ENCODE measurements around the gene TSC2. TPM values are rescaled to one million over a fixed set of nuclear protein-coding genes. Genes with fewer than 3 reads are reported as not detected.
"Not testable (repeated sequence)": the region's sequence is repeated elsewhere in the genome, so short reads cannot be mapped to it uniquely, and the experiment has no call there.

Gene TSC2
- total RNA-seq, 1 donor: 71.1 TPM

DNA sequence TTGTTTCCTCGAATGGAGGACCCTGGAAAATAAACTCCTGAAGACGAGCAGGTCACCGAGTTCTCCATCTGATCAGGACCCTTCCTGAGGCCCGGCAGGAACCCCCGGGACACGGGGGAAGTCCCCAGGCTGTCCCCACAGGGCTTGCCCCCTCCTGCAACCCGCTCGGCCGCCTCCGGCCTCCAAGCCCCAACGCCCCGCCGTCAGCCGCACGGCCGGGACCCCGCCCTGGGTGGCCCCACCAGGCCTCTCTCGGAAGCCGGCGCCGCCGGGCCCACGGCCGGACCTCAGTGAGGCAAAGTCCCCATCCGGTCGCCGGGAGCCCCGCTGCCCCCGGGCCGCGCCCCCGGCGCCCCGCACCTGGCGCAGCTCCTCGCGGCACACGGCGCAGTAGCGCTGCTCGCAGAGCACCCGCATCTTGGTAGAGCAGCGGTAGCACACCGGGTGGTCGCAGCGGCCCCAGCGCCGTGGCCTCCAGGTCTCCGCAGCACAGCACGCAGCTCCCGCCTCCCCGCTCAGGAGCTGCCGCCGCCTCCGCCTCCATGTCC, 38.5 kb upstream of the TSC2 start:
- no peak for DNase-seq (ENCODE audit: low read depth in 2 of 3, low spot score in 2 of 3)

DNA sequence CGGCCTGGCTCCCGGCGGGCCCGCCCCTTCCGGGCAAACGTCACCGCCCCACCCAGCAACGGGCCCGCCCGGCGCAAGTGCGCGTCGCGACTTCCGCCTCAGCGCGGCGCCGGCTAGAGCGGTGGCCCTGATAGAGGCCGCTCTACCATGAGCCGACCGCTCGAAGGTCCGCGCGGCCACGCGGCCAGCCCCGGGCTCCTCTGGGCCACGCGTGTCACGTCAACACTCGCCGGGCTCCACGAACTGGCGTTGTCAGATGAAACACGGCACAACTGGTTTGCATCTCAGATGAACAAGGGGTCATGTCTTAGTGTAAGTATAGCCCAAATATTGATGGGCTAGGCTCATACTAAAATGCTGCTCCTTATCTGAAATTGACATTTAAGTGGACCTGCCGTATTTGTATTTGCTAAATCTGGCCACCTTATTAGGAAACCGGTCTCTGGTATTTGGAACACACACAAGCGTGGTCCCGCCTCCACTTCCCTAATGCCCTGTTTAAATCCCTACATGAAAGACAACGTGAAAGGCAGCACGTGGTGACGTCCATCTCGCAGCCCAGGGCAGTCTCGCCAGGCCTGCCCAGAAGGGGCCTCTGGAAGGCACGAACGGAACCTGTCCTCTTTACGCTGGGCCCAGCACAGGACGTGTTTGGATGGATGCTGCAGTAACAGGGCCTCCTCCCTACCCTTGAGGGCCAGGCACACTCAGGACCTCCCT, 37.8 kb upstream of the TSC2 start, which contains the start of gene ZNF598:
TSS of gene ZNF598 (minus strand) at position 31 of the 720 bp plus-strand sequence.
- DNase-seq (ENCODE audit: low read depth in 2 of 3, low spot score in 2 of 3): peak; percentile 69 to 87 (median 87)

DNA sequence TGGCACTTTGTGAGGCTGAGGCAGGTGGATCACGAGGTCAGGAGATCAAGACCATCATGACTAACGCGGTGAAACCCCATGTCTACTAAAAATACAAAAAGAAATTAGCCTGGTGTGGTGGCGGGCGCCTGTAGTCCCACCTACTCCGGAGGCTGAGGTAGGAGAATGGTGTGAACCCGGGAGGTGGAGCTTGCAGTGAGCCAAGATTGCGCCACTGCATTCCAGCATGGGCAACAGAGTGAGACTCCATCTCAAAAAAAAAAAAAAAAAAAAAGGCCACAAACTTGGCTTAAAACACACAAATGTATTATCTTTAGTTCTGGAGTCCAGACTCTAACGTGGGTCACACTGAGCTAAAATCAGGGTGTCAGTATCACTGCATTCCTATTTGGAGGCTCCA, 36.1 kb upstream of the TSC2 start:
- not testable (repeated sequence) for DNase-seq (ENCODE audit: low read depth in 2 of 3, low spot score in 2 of 3)

DNA sequence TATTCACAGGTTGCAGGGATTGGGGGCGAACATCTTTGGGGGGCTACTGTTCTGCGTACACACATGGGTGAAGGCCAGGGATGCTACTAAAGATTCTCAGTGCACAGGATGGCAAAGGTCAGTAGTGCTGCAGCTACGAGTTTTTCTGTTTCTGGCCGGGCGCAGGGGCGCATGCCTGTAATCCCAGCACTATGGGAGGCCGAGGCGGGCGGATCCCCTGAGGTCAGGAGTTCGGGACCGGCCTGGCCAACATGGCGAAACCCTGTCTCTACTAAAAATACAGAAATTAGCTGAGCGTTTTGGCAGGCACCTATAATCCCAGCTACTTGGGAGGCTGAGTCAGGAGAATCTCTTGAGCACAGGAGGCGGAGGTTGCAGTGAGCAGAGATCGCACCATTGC, 34.3 kb upstream of the TSC2 start:
- DNase-seq (ENCODE audit: low read depth in 2 of 3, low spot score in 2 of 3): no peak

DNA sequence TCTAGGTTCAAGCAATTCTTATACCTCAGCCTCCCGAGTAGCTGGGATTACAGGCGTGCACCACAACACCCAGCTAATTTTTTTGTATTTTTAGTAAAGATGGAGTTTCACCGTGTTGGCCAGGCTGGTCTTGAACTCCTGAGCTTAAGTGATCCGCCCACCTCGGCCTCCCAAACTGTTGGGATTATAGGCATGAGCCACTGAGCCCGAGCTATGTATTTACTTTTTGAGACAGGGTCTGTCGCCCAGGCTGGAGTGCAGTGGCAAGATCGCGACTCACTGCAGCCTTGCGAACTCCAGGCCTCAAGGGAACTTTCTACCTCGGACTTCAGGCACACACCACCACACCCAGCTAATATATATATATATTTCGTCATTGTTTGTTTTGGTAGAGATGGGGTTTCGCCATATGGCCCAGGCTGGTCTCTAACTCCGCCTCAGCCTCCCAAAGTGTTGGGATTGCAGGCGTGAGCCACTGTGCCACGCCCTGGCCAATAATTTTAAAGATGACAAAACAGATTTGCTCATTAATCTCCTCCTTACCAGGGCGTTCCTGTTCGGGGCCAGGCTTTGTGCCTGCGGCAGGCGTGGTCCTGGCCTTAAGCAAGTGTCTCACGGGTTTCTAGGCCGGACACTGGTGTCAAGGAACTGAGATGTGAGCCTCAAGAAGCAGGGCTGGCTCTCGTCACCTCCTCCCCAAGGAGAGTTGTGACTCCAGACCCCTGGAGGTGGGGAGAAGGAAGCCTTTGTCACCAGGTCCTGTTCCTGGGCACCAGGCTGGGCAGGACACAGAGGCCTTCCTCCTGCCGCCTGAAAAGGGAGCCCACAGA, 32.5 kb upstream of the TSC2 start:
- DNase-seq (ENCODE audit: low read depth in 2 of 3, low spot score in 2 of 3): no peak

DNA sequence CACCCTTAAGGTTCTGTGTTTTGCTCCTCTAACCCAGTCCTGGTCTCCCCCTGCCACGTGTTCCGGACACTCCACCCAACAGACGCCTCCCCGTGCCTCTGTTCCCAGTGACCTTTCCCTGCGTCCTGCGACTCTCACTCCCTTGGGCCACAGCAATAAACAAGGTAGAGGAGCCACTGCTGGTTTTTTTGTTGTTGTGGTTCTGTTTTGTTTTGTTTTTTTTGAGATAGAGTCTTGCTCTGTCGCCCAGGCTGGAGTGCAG, 31.9 kb upstream of the TSC2 start:
- DNase-seq (ENCODE audit: low read depth in 2 of 3, low spot score in 2 of 3): no peak

DNA sequence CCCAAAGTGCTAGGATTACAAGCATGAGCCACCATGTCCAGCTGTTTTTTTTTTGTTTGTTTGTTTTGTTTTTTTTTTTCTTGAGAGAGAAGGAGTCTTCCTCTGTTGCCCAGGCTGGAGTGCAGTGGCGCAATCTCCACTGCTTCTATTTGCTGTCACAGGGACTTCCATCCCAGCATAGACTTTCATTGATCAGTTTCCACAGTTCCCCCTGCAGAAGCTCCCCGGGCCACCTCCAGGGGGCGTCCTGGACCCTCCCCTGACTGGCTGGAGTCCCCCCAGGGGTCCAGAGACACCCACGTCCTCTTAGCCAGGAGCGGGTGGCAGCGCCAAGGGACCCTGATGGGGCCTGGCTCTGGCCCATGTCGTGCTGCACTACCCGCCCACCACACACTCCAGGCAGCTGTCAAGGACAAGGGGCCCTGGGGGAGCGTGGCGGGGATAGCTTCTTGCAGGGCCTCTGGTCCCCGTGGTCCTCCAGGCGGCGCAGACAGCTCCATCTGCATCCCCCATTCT, 31.3 kb upstream of the TSC2 start:
- no peak for DNase-seq (ENCODE audit: low read depth in 2 of 3, low spot score in 2 of 3)

DNA sequence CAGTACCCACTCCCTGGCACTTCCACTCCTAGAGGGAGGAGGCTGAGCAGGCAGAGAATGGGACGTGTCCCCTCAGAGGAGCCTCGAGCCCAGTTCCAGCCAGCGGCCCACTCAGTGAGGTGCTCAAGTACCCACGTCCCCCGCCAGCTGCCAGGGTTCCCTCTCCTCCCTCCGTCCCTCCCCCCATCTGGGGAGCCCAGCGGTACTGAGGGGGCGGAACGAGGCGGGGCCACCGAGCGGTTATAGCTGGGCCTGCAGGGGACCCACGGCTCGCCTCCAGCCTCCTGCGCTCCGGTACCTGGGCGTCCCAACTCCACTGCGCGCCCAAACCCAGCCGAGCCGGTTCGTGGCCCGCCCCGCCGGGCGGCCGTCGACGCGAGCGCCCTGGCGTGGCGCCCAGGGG, 28.3 kb upstream of the TSC2 start, which contains the start of gene NPW:
TSS of gene NPW (plus strand) at position 268 of the 403 bp plus-strand sequence.
- peak in 2 of 3 donors; percentile 57 to 67 for DNase-seq (ENCODE audit: low read depth in 2 of 3, low spot score in 2 of 3)

DNA sequence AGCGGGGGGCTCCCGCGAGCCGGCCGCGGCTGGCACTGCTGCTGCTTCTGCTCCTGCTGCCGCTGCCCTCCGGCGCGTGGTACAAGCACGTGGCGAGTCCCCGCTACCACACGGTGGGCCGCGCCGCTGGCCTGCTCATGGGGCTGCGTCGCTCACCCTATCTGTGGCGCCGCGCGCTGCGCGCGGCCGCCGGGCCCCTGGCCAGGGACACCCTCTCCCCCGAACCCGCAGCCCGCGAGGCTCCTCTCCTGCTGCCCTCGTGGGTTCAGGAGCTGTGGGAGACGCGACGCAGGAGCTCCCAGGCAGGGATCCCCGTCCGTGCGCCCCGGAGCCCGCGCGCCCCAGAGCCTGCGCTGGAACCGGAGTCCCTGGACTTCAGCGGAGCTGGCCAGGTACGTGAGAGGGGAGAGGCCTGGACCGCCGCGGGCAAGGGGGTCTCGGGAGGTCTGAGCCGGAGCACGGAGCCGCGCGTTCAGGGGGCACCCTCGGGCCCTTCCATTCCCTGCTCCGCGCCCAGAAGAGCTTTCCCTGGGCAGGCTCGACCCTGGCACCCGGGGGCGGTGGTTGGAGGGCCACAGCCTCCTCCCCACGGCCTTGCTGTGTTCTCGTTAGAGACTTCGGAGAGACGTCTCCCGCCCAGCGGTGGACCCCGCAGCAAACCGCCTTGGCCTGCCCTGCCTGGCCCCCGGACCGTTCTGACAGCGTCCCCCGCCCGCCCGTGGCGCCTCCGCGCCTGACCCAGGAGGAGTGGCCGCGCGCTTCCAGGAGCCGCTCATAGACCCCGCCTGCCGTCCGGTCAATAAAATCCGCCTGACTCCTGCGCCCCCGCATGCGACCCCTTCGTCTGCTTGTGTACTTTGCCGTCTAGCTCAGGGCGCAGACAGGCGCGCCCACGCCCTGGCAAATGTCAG, 27.6 kb upstream of the TSC2 start:
- DNase-seq (ENCODE audit: low read depth in 2 of 3, low spot score in 2 of 3): peak in 1 of 3 donors; percentile 49

DNA sequence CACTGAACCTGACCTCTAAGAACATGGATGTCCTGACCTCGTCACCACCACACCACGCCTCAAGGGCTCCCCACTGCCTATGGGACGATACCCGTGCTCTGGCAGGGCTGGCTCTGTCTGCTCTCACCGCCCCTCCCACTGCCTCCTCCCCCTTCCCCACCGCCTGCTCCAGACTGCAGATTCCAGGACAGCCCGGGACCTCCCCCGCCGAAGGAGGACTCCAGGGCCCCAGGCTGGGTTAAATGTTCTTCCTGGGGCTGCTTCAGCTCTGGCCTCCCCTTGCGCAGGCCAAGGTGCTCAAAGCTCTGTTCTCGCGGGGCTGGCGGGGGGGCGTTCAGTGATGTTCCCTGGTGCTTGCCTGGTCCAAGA, 25.1 kb upstream of the TSC2 start:
- DNase-seq (ENCODE audit: low read depth in 2 of 3, low spot score in 2 of 3): no peak

DNA sequence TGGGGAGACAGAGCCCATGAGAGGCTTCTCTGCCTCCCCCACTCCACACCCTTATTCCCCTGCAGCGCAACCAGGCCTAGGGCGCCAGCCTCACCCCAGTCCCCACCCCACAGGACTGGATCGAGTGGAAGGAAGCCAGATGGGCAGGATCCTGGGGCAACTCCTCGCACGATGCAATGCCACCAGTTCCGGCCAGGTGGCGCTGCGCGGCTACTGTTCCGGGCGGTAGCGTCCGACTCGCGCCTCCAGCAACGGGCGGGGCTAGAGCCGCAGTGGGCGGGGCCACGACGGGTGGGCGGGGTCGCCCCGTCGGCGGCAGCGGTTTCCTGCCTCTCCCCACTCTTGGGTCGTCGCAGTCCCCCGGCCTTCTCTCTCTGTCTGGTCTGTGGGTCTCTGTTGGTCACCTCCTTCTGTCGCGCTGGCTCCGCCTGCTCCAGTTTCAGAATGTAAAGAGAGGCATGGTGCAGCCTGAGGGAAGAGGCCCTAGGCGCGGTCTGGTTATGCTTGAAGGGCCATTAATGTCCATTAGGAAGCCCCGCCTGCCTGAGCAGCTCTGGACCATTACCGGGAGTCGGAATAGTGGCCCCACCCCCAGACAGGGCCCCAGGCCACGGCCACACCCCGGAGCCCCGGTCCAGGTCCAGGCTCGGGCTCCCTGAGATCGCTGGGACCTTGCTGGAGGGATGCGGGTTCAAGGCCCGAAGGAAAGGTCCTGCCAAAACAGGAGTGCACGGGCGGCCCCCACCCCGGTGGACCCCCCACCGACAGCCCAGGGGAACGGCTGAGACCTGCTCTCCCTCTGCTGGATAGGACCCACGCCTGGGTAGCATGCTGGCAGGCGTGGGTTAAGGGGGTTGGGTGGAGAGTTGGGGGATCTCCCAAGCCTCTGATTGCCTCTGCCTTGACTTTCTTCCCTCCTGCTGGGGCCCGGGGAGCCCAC, 24.4 kb upstream of the TSC2 start:
- peak; percentile 90 to 95 (median 94) for DNase-seq (ENCODE audit: low read depth in 2 of 3, low spot score in 2 of 3)

DNA sequence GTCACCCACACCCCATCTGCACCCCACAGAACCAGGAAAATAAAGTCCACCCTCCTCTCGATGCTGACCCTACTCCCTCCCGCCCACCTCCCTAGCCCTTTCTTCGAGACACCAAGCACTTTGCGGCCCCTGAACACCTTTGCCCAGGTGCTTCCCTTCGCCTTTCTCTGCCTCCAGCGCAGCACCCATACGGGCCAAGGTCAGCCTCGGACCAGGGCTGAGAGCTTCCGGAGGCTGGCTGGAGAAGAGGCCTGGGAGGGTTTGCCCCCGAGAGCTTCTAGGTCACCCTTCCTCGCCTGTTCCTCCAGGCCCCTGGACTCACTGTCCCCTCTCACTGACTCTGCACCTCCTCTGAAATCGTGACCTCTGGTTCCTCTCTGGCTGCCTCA, 23.8 kb upstream of the TSC2 start:
- no peak for DNase-seq (ENCODE audit: low read depth in 2 of 3, low spot score in 2 of 3)

DNA sequence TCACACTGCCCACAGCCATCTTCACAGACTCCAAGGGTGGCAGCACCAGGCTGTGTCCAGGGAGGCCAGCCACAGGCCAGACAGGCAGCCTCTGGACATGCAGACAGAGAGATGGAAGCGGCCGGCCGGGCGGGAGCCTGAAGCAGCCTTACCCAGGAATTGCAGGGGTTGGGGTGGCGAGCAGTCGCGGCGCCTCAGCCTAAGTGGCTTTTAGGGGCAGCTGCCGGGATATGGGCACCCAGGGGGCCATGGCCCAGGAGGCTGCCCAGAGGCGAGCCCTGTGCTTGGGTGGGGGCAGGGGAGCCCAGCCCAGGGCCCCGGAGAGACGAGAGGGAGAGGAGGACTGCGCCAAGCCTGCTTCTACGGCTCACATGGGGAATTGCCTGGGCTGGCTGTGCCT, 22.5 kb upstream of the TSC2 start:
- no peak for DNase-seq (ENCODE audit: low read depth in 2 of 3, low spot score in 2 of 3)

DNA sequence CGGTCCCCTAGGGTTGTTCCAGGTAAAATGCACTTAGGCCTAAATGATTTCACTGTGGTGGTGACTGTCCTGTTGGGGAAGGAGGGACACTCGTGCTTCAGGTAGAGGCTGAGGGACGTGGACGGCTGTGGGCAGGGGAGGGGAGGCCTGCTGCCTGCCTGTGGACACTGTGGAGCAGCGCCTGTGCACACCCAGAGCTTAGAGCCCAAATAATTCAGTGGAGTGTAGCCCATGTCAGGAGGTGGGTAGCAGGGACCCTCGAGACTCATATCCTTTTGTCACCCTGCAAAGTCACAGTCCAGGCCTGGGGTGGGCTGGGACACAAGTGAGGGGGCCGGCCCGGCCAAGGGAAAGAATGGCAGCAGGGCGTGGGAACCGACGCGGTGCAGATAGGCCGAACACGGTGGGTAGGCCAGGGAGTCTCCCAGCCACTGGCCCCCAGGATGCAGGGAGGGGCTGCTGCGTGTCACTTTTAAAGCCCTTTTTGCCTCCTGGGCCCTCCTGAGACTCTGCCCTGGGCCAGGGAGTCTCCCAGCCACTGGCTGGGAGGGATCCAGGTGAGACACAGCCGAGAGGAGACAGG, 21.8 kb upstream of the TSC2 start:
- no peak for DNase-seq (ENCODE audit: low read depth in 2 of 3, low spot score in 2 of 3)

DNA sequence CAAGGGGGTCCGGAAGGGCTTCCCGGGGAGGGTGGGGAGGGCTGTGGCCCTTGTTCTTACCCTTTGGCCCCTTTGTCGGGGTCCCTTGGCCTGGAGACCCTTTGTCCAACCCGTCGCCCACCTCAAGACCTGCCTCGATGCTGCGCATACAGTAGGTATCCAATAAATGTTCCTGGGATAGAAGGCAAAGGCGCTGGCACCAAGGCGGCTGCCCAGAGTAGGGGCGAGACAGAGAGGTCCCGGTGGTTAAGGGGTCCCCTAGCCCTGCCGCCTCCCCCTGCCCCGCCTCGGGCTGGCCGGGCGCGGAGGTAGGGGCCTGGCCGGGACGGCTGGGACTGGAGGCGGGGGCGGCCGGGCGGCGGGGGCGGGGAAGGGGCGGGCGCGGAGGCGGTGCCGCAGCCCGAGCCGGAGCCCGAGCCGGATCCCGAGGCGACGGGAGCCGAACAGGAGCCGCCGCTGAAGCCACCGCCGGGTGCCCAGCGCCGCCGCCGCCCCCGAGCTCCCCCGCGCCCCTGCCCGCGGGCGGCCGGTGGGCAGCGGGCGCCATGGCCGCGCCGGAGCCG, 21.2 kb upstream of the TSC2 start, which contains the start of gene NHERF2:
TSS of gene NHERF2 (plus strand) at position 442 of the 563 bp plus-strand sequence. CDS start at position 546, 104 bp downstream.
- no peak for DNase-seq (ENCODE audit: low read depth in 2 of 3, low spot score in 2 of 3)

DNA sequence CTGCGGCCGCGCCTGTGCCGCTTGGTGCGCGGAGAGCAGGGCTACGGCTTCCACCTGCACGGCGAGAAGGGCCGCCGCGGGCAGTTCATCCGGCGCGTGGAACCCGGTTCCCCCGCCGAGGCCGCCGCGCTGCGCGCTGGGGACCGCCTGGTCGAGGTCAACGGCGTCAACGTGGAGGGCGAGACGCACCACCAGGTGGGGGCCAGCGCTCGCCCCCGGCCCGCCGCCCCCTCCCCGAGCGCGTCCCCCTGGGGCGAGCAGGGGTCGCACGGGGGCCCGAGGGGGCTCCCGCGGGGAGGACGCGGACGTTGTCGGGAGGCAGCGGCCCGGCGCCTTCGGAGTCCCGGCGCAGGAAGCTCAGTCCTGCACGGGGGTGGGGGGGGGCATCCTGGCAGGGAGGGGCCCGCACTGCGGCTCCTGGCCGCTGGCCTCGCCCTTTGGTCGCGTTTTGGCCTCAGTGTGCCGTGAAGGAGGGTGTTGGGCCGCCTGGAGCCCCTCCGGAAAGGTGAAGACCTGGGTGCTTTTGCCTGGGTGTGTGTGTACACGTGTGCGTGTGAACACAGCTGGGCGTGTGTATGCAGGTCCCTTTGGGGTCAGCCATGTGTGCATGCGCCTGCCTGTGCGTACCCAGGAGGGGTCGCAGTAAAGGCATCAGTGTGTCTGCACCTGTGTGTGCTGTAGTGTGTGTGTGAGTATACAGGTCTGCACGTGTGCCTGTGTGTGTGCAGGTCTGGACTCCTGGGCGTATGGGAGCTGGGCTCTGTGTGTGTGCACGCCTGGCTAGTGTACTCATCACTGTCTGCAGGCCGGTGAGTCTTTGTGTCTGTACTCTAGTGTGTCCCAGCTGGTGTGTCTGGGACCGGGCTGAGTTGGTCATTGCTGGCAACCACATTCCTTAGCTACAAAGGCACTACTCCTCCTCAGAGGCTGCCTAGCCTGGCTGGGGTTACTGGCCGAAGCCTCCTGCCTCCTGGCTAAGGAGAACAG, 20.5 kb upstream of the TSC2 start:
- no peak for DNase-seq (ENCODE audit: low read depth in 2 of 3, low spot score in 2 of 3)

DNA sequence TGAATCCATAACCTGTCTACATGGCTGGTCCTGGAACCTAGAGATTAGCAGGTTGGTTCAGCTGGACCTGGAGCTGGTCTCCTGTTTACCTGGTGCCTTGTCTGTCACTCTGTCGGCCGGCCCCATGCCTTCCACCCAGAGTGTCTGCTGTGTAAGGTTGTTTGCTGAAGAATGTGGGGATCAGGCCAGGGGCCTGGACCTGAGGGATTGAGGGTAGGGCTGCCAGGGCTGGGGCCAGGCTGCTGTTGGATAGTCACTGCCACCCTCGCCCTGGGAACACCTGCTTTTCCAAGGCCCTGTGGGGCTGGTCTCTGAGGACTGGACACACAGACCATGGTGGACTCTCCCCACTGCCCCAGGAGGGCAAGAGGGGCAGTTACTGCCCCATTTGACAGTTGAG, 19.6 kb upstream of the TSC2 start:
- DNase-seq (ENCODE audit: low read depth in 2 of 3, low spot score in 2 of 3): no peak
